DMS53 treated with DMSO at 0.1 percent for 48 hours (cell line): Measurements from ENCODE around the gene ANTXR1.

ENCODE experiments used
- DNase-seq: peaks from one replicate; lab custom pipeline; 2025; ENCODE audit not compliant: unreplicated experiment; lab: John Stamatoyannopoulos, UW

The ANTXR1 gene

GRCh38 chr2:69177063-69177771 is 164.2 kb downstream of the ANTXR1 start:
- no peak for DNase-seq

- no peak for DNase-seq
Observed at GRCh38 chr2:69177785-69178636, 165.0 kb downstream of the ANTXR1 start.

- DNase-seq = no peak
Observed at GRCh38 chr2:69178756-69179155, 165.8 kb downstream of the ANTXR1 start.

- no peak for DNase-seq
Observed at GRCh38 chr2:69180227-69180626, 167.2 kb downstream of the ANTXR1 start.

- no peak for DNase-seq
Observed at GRCh38 chr2:69180974-69181373, 168.0 kb downstream of the ANTXR1 start.

GRCh38 chr2:69181806-69182427 is 168.9 kb downstream of the ANTXR1 start:
- DNase-seq = no peak

GRCh38 chr2:69183659-69184058 is 170.7 kb downstream of the ANTXR1 start:
- no peak for DNase-seq

- DNase-seq = no peak
Observed at GRCh38 chr2:69184224-69184623, 171.2 kb downstream of the ANTXR1 start.

- DNase-seq = no peak
Observed at GRCh38 chr2:69185807-69186206, 172.8 kb downstream of the ANTXR1 start.

GRCh38 chr2:69186614-69187013 is 173.6 kb downstream of the ANTXR1 start:
- no peak for DNase-seq

- DNase-seq = no peak
Observed at GRCh38 chr2:69188182-69188900, 175.4 kb downstream of the ANTXR1 start.

GRCh38 chr2:69190743-69191404 is 177.9 kb downstream of the ANTXR1 start:
- DNase-seq = no peak

GRCh38 chr2:69191634-69192033 is 178.7 kb downstream of the ANTXR1 start:
- DNase-seq = no peak

GRCh38 chr2:69192176-69192945 is 179.4 kb downstream of the ANTXR1 start:
- no peak for DNase-seq

GRCh38 chr2:69195706-69196105 is 182.7 kb downstream of the ANTXR1 start:
- DNase-seq = no peak

- DNase-seq = no peak
Observed at GRCh38 chr2:69196327-69197117, 183.5 kb downstream of the ANTXR1 start.

- no peak for DNase-seq
Observed at GRCh38 chr2:69200107-69200520, 187.1 kb downstream of the ANTXR1 start.

- no peak for DNase-seq
Observed at GRCh38 chr2:69201259-69201658, 188.3 kb downstream of the ANTXR1 start.

- no peak for DNase-seq
Observed at GRCh38 chr2:69202327-69202726, 189.3 kb downstream of the ANTXR1 start.
